HepG2 (cell line): ENCODE results near the gene GCNT3. TPM values are rescaled to one million over a fixed set of nuclear protein-coding genes. Genes with fewer than 3 reads are reported as not detected.
A peak's percentile ranks its signal among the peaks of the same experiment; 100 is the strongest.

Experiments
- ASH2L ChIP-seq: fragments of 300-600, 200-600 bp; sonication (generic); IDR thresholded peaks from 2 replicates; pipeline ENCODE4 v1.7.0; 2017; ENCODE audit warnings: low read depth, mild to moderate bottlenecking, moderate library complexity, mixed read lengths, low read length; ENCODE audit not compliant: insufficient read length
- HDAC2 ChIP-seq: sonication (generic); formaldehyde crosslinking; IDR thresholded peaks from 2 replicates; pipeline ENCODE4 v1.4.0; 2020; ENCODE audit warnings: missing genetic modification reagents
- MAFG ChIP-seq: sonication (generic); formaldehyde crosslinking; IDR thresholded peaks from 2 replicates; pipeline ENCODE4 v1.5.1; 2020; ENCODE audit warnings: mild to moderate bottlenecking, missing genetic modification reagents
- NFE2 ChIP-seq: sonication (generic); formaldehyde crosslinking; IDR thresholded peaks from 2 replicates; pipeline ENCODE4 v1.4.0; 2020; ENCODE audit warnings: missing genetic modification reagents
- NR2F6 ChIP-seq, 2 experiments: IDR thresholded peaks; 2 replicates each; pipeline ENCODE4 v1.6.1; 2016; ENCODE audit warnings: antibody characterized with exemption in 1 of 2, mild to moderate bottlenecking in 1 of 2
- PCBP2 ChIP-seq: fragments of 200-400 bp; formaldehyde crosslinking; optimal IDR thresholded peaks from 2 replicates; pipeline ENCODE3; 2018; ENCODE audit warnings: low read length, low read depth; ENCODE audit not compliant: poor library complexity, severe bottlenecking
- POLR2AphosphoS5 ChIP-seq: IDR thresholded peaks from 2 replicates; pipeline ENCODE4 v1.6.1; 2012; ENCODE audit warnings: low read depth, low read length
- RARA ChIP-seq: IDR thresholded peaks from 2 replicates; pipeline ENCODE4 v1.6.1; 2016; ENCODE audit warnings: missing genetic modification reagents, missing compliant biosample characterization
- SAP130 ChIP-seq: IDR thresholded peaks from 2 replicates; pipeline ENCODE4 v1.6.1; 2016; ENCODE audit warnings: low read depth
- SOX6 ChIP-seq, 2 experiments: fragments of 450-650 bp in 1 of 2; sonication (generic) in 1 of 2; formaldehyde crosslinking in 1 of 2; IDR thresholded peaks; 2 replicates each; pipeline versions ENCODE4 v1.4.0 to v1.6.1; 2017 to 2020; ENCODE audit warnings: antibody characterized with exemption in 1 of 2, mild to moderate bottlenecking in 1 of 2, missing genetic modification reagents in 1 of 2
- TEAD3 ChIP-seq: optimal IDR thresholded peaks from 2 replicates; pipeline ENCODE3; 2016; ENCODE audit warnings: borderline replicate concordance
- TMF1 ChIP-seq: sonication (generic); formaldehyde crosslinking; IDR thresholded peaks from 2 replicates; pipeline ENCODE4 v1.8.1; 2022; ENCODE audit warnings: low read depth, missing genetic modification reagents
- ZIK1 ChIP-seq: sonication (generic); formaldehyde crosslinking; IDR thresholded peaks from 2 replicates; pipeline ENCODE4 v1.5.0; 2020; ENCODE audit warnings: mild to moderate bottlenecking, low read depth, missing genetic modification reagents, borderline replicate concordance
- ZNF317 ChIP-seq: sonication (generic); formaldehyde crosslinking; IDR thresholded peaks from 2 replicates; pipeline ENCODE4 v1.5.0; 2020; ENCODE audit warnings: mild to moderate bottlenecking, missing genetic modification reagents
- ZNF331 ChIP-seq: sonication (generic); formaldehyde crosslinking; IDR thresholded peaks from 2 replicates; pipeline ENCODE4 v1.4.0; 2020; ENCODE audit warnings: missing genetic modification reagents
- ZNF629 ChIP-seq: sonication (generic); formaldehyde crosslinking; conservative IDR thresholded peaks from 2 replicates; pipeline ENCODE4 v1.5.0; 2020; ENCODE audit warnings: missing genetic modification reagents
- ZNF792 ChIP-seq: IDR thresholded peaks from 2 replicates; pipeline ENCODE4 v1.6.1; 2016
- polyA plus RNA-seq, 8 experiments: library from polyadenylated mRNA; depleted of rRNA in 3 of 8; stranded (reverse) in 7 of 8; unstranded in 1 of 8; fragments of >200 nt; fragmentation: Illumina TruSeq in 4 of 8; extraction: Trizol in 4 of 8; gene quantifications; 2 replicates each; pipeline versions ENCODE4 v1.2.1 to v1.2.3, GENCODE V29; 2011 to 2016; ENCODE audit warnings: low read depth in 4 of 8, missing spikeins in 1 of 8, mixed read lengths in 1 of 8; ENCODE audit not compliant: insufficient read depth in 1 of 8
- total RNA-seq, 5 experiments: library from RNA; depleted of rRNA; stranded (reverse); fragments of >200 nt; fragmentation: Illumina TruSeq; extraction: Trizol; gene quantifications; 2 replicates each; pipeline ENCODE4 v1.2.3, GENCODE V29; 2016; ENCODE audit warnings: low read depth in 1 of 5
- TF ChIP-seq, protein P1 (sequence below): IDR thresholded peaks from 2 replicates; pipeline ENCODE4 v1.6.1; 2012; ENCODE audit warnings: low read depth, low read length, improper control_type of control experiment
- TF ChIP-seq, protein P2 (sequence below): sonication (generic); formaldehyde crosslinking; IDR thresholded peaks from 2 replicates; pipeline ENCODE4 v1.5.0; 2020; ENCODE audit warnings: mild to moderate bottlenecking, missing genetic modification reagents
- TF ChIP-seq, protein P3 (sequence below): sonication (generic); formaldehyde crosslinking; IDR thresholded peaks from 2 replicates; pipeline ENCODE4 v1.5.1; 2020; ENCODE audit warnings: mild to moderate bottlenecking, moderate library complexity, missing genetic modification reagents
- TF ChIP-seq, protein P4 (sequence below): sonication (generic); formaldehyde crosslinking; IDR thresholded peaks from 2 replicates; pipeline ENCODE4 v1.5.0; 2020; ENCODE audit warnings: mild to moderate bottlenecking, missing genetic modification reagents, borderline replicate concordance

GCNT3 gene
- total and polyA plus RNA-seq, 2 of the 13 experiments (the other 11 are each of a cell fraction or from before 2014, with no cell fraction given), result 6.8 to 9.8 TPM

DNA sequence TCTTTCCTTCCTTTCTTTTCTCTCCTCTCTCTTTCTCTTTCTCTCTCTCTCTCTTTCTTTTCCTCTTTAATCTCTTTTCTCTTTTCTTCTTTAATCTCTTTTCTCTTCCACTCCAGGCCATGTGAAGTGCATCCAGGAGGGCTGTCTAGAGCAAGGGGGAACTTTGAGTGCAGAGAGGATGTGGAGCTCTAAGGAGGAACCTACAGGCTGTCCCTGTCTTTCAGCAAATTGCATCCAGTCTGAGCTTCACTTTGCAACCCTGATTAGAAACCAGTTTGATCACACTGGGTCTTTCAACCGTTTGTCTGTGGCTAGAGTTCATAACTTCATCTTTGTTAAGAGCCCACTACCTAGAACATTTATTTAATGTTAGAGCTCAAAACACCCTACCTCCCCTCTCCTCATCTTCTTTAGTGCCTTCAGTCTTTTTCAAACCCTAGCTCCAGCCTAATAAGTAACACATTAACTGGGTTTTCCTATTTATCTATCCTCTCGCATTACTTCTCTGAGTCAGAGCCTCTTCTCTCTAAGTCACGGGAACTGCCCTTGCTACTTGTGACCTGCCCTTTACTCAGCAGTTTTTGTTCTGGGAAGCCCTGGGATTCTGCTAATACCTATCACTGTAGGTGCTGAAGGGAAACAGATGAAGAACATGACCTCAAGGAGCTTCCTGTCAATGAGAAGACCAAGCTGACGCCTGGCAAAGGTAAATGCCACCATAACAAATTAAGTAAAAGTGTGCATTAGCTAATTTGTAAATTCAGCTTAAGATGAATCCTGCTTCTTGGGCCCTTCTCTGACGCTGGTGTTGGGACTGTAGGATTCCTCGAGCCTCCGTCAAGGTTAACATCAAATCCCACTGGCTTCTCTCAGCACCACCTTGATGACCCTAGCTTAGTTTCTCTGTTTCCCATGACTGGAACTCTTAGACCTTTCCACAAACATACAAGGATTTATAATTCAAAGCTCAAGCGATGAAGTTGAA is at the start of gene GCNT3 (continued):
- TF ChIP-seq, protein P1, sequence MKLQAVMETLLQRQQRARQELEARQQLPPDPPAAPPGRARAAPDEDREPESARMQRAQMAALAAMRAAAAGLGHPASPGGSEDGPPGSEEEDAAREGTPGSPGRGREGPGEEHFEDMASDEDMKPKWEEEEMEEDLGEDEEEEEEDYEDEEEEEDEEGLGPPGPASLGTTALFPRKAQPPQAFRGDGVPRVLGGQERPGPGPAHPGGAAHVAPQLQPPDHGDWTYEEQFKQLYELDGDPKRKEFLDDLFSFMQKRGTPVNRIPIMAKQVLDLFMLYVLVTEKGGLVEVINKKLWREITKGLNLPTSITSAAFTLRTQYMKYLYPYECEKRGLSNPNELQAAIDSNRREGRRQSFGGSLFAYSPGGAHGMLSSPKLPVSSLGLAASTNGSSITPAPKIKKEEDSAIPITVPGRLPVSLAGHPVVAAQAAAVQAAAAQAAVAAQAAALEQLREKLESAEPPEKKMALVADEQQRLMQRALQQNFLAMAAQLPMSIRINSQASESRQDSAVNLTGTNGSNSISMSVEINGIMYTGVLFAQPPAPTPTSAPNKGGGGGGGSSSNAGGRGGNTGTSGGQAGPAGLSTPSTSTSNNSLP, result 0 out of 2 replicates have a peak, but pooled peaks have one; percentile 13
- TF ChIP-seq PCBP2 (peak; percentile 67), MAFG (CRISPR knock-in tag) (0 out of 2 replicates have a peak, but pooled peaks have one; percentile 13), TEAD3 (peak; percentile 20), ZNF331 (CRISPR knock-in tag) (0 out of 2 replicates have a peak, but pooled peaks have one; percentile 49), NFE2 (CRISPR knock-in tag) (0 out of 2 replicates have a peak, but pooled peaks have one; percentile 23), POLR2AphosphoS5 (peak; percentile 53; the same call in 1 of the 2 replicates), ZNF629 (CRISPR knock-in tag) (no peak), SOX6 (IDR thresholded peaks at IDR 0.05) (no peak), SOX6 (CRISPR knock-in tag; IDR thresholded peaks at IDR 0.05) (peak; percentile 48; the same call in 1 of the 2 replicates), ASH2L (peak; percentile 25), HDAC2 (no peak), ZNF317 (CRISPR knock-in tag) (no peak), TMF1 (no peak), ZNF792 (CRISPR knock-in tag) (0 out of 2 replicates have a peak, but pooled peaks have one; percentile 49), SAP130 (peak; percentile 80), NR2F6 (IDR thresholded peaks at IDR 0.05) (peak; percentile 55), NR2F6 (CRISPR knock-in tag; IDR thresholded peaks at IDR 0.05) (peak; percentile 49; the same call in 1 of the 2 replicates), ZIK1 (CRISPR knock-in tag) (no peak), RARA (peak; percentile 62)
- TF ChIP-seq, protein P2, sequence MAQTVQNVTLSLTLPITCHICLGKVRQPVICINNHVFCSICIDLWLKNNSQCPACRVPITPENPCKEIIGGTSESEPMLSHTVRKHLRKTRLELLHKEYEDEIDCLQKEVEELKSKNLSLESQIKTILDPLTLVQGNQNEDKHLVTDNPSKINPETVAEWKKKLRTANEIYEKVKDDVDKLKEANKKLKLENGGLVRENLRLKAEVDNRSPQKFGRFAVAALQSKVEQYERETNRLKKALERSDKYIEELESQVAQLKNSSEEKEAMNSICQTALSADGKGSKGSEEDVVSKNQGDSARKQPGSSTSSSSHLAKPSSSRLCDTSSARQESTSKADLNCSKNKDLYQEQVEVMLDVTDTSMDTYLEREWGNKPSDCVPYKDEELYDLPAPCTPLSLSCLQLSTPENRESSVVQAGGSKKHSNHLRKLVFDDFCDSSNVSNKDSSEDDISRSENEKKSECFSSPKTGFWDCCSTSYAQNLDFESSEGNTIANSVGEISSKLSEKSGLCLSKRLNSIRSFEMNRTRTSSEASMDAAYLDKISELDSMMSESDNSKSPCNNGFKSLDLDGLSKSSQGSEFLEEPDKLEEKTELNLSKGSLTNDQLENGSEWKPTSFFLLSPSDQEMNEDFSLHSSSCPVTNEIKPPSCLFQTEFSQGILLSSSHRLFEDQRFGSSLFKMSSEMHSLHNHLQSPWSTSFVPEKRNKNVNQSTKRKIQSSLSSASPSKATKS (CRISPR knock-in tag), result no peak
- TF ChIP-seq, protein P3, sequence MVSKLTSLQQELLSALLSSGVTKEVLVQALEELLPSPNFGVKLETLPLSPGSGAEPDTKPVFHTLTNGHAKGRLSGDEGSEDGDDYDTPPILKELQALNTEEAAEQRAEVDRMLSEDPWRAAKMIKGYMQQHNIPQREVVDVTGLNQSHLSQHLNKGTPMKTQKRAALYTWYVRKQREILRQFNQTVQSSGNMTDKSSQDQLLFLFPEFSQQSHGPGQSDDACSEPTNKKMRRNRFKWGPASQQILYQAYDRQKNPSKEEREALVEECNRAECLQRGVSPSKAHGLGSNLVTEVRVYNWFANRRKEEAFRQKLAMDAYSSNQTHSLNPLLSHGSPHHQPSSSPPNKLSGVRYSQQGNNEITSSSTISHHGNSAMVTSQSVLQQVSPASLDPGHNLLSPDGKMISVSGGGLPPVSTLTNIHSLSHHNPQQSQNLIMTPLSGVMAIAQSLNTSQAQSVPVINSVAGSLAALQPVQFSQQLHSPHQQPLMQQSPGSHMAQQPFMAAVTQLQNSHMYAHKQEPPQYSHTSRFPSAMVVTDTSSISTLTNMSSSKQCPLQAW (CRISPR knock-in tag), result peak; percentile 95
- TF ChIP-seq, protein P4, sequence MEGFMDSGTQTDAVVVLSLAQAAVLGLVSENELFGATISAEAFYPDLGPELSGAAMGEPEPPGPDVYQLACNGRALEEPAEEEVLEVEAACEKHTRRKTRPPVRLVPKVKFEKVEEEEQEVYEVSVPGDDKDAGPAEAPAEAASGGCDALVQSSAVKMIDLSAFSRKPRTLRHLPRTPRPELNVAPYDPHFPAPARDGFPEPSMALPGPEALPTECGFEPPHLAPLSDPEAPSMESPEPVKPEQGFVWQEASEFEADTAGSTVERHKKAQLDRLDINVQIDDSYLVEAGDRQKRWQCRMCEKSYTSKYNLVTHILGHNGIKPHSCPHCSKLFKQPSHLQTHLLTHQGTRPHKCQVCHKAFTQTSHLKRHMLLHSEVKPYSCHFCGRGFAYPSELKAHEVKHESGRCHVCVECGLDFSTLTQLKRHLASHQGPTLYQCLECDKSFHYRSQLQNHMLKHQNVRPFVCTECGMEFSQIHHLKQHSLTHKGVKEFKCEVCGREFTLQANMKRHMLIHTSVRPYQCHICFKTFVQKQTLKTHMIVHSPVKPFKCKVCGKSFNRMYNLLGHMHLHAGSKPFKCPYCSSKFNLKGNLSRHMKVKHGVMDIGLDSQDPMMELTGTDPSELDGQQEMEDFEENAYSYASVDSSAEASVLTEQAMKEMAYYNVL (CRISPR knock-in tag), result peak; percentile 70; the same call in 1 of the 2 replicates
